ENCODE data around the gene TPRA1. TPM values are rescaled to one million over a fixed set of nuclear protein-coding genes. Genes with fewer than 3 reads are reported as not detected.

TPRA1 gene
- total RNA-seq, 1 experiment from 2014 or later: 24.2 TPM

GRCh38 chr3:127544192-127544802, 46.2 kb downstream of the TPRA1 start:
- ChIA-PET POLR2A (no interaction called here), CTCF (interaction anchor here (0.6 to 6.5 kb wide), 16 partner anchors 9 to 867 kb away, joined by 3 to 106 read pairs (median 4); no protein-coding TSS in a partner anchor)
- no peak overlapping the region for H3K4me3 Mint-ChIP-seq
- no peaks in the 10 kb centered on the region for H3K9me3 Mint-ChIP-seq
- TF ChIP-seq ZNF121 (CRISPR knock-in tag; IDR thresholded peaks at IDR 0.05): 0 out of 2 replicates have a peak, but pooled peaks have one; percentile 83
- TF ChIP-seq FOXK1 (CRISPR knock-in tag; IDR thresholded peaks at IDR 0.05): peak; percentile 12; the same call in 1 of the 2 replicates
- no peak for TF ChIP-seq FOXJ3 (CRISPR knock-in tag; IDR thresholded peaks at IDR 0.05; ENCODE audit: borderline replicate concordance)
- peak; percentile 70; the same call in 1 of the 2 replicates for TF ChIP-seq GTF2I (CRISPR knock-in tag; conservative IDR thresholded peaks at IDR 0.05)
- TF ChIP-seq CTCF (IDR thresholded peaks at IDR 0.05): peak; percentile 83
- TF ChIP-seq ETV6 (CRISPR knock-in tag; IDR thresholded peaks at IDR 0.05): no peak; the same call in 1 of the 2 replicates
- TF ChIP-seq NFATC4 (CRISPR knock-in tag; IDR thresholded peaks at IDR 0.05): no peak
- H3K36me3 Mint-ChIP-seq: no peaks in the 10 kb centered on the region
- H3K27ac Mint-ChIP-seq: no peak overlapping the region
- peak; percentile 59 for ATAC-seq
- H3K27me3 Mint-ChIP-seq (ENCODE audit: low read depth): peaks cover 8% of the 10 kb centered on the region; the same call in 1 of the 2 replicates
- DNase-seq (ENCODE audit: low spot score): peak; percentile 87
- H3K4me1 Mint-ChIP-seq: peaks cover 16% of the 10 kb centered on the region

DNA sequence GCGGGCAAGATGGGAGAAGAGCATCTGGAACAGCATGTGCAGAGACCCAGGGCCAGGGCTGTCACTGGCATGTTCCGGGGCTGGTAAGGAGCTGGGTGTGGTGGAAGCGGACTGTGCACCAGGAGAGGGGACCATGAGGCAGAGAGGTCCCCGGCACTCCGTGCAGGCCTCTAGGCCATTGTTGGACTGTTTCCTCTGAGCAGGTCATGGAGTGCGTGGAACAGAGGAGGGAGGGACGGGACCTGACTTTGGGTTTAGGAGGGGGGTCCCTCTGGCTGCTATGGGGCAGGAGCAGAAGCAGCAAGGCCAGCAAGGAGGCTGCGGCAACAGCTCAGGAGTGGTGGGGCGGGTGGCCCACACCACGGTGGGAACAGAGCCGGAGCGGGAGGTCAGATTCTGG, 47.1 kb downstream of the TPRA1 start:
- Mint-ChIP-seq H3K27ac (no peak overlapping the region), H3K4me1 (peaks cover 16% of the 10 kb centered on the region), H3K36me3 (no peaks in the 10 kb centered on the region), H3K4me3 (no peak overlapping the region), H3K27me3 (ENCODE audit: low read depth) (peaks cover 8% of the 10 kb centered on the region; the same call in 1 of the 2 replicates), H3K9me3 (no peaks in the 10 kb centered on the region)
- CTCF ChIA-PET: interaction anchor here (1.1 to 6.5 kb wide), 9 partner anchors 8 to 169 kb away, joined by 3 to 106 read pairs (median 10); no protein-coding TSS in a partner anchor
- POLR2A ChIA-PET: no interaction called here
- DNase-seq (ENCODE audit: low spot score) (no peak), ATAC-seq (no peak)
- no peak for TF ChIP-seq ZNF219 (CRISPR knock-in tag; IDR thresholded peaks at IDR 0.05; ENCODE audit: borderline replicate concordance)
- no peak for TF ChIP-seq ZMAT4 (CRISPR knock-in tag; IDR thresholded peaks at IDR 0.05)
- no peak for TF ChIP-seq ZNF671 (CRISPR knock-in tag; IDR thresholded peaks at IDR 0.05)
- no peak for TF ChIP-seq ZBTB43 (CRISPR knock-in tag; IDR thresholded peaks at IDR 0.05)
- no peak for TF ChIP-seq SMAD3 (CRISPR knock-in tag; IDR thresholded peaks at IDR 0.05; ENCODE audit: borderline replicate concordance)
- TF ChIP-seq FOXP4 (CRISPR knock-in tag; IDR thresholded peaks at IDR 0.05): no peak
- no peak for TF ChIP-seq FOXK1 (CRISPR knock-in tag; IDR thresholded peaks at IDR 0.05)

DNA sequence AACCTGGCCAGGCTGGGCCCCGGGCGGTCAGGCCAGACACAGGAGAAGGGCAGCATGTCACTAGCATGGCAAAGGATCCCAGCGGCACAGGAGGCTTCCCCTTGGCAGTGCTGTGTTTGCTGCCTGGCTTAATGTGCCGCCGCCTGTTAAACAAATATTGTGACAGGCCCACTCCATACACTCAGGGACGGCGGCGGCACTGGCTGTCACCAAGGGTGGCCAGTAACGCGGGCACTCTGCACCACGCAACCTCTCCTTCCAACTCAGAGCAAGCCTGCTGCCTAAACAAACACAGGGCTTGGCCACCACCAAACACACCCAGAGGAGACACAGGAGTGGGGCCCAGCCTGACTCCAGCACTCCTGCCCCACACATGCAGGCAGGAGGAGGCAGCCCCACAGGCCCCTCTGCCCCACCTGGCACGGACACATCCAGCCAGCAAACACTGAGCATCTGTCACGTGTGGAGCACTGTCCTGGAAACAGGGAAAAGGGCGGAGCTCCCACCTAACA, 48.0 kb downstream of the TPRA1 start:
- DNase-seq (ENCODE audit: low spot score) (no peak), ATAC-seq (no peak)
- Mint-ChIP-seq H3K27me3 (ENCODE audit: low read depth) (peaks cover 8% of the 10 kb centered on the region; the same call in 1 of the 2 replicates), H3K4me3 (no peak overlapping the region), H3K9me3 (no peaks in the 10 kb centered on the region), H3K36me3 (no peaks in the 10 kb centered on the region), H3K4me1 (peaks cover 16% of the 10 kb centered on the region), H3K27ac (no peak overlapping the region)
- POLR2A ChIA-PET: no interaction called here
- CTCF ChIA-PET: interaction anchor here (6.3 to 6.5 kb wide), 2 partner anchors 70 to 85 kb away, joined by 65 to 106 read pairs; no protein-coding TSS in a partner anchor
- TF ChIP-seq ZNF317 (CRISPR knock-in tag; IDR thresholded peaks at IDR 0.05; ENCODE audit: borderline replicate concordance, low read depth) (no peak), MXD4 (CRISPR knock-in tag; IDR thresholded peaks at IDR 0.05; ENCODE audit: borderline replicate concordance) (no peak), RORB (CRISPR knock-in tag; IDR thresholded peaks at IDR 0.05) (no peak), ZNF532 (CRISPR knock-in tag; IDR thresholded peaks at IDR 0.05; ENCODE audit: borderline replicate concordance) (no peak), ZNF671 (CRISPR knock-in tag; IDR thresholded peaks at IDR 0.05) (no peak), CREM (CRISPR knock-in tag; IDR thresholded peaks at IDR 0.05) (no peak)
